GM12801 (cell line): ENCODE results near the gene PTPRD.

Source experiments
- TF ChIP-seq, protein P1 (sequence below): IDR thresholded peaks from one replicate; pipeline ENCODE4 v1.5.1; 2011; ENCODE audit warnings: control low read depth; ENCODE audit not compliant: insufficient read length; ENCODE audit errors: extremely low read depth

PTPRD gene

DNA sequence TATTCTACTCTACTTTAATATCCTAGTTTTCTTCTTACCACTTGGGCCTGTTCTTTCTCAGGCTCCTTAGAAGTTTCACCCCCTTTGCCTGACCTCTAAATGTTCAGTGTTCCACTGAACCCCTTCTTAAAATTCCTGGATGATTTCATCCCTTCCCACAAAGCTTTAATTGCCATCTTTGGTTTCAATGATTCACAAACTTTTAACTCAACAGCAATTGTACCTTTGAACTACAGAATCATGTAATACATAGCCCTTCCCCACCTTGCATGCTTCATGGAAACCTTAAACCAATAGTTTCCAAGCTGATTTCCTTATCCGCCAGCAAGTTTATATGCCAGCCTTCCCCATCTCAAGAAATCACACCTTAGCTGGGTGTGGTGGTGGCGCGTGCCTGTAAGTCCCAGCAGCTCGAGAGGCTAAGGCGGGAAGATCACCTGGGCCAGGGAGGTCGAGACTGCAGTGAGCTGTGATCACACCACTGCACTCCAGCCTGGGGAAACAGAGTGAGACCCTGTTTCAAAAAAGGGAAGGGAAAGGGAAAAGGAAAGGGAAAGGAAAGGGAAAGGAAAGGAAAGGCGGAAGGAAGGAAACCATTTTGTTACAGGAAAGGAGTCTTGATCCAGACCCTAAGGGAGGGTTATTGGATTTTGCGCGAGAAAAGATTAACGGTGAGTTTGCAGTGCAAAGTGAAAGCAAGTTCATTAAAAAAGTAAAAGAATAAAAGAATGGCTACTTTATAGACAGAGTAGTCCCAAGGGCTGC lies 1789.5 kb downstream of the PTPRD start:
- TF ChIP-seq, protein P1, sequence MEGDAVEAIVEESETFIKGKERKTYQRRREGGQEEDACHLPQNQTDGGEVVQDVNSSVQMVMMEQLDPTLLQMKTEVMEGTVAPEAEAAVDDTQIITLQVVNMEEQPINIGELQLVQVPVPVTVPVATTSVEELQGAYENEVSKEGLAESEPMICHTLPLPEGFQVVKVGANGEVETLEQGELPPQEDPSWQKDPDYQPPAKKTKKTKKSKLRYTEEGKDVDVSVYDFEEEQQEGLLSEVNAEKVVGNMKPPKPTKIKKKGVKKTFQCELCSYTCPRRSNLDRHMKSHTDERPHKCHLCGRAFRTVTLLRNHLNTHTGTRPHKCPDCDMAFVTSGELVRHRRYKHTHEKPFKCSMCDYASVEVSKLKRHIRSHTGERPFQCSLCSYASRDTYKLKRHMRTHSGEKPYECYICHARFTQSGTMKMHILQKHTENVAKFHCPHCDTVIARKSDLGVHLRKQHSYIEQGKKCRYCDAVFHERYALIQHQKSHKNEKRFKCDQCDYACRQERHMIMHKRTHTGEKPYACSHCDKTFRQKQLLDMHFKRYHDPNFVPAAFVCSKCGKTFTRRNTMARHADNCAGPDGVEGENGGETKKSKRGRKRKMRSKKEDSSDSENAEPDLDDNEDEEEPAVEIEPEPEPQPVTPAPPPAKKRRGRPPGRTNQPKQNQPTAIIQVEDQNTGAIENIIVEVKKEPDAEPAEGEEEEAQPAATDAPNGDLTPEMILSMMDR: no peak

- TF ChIP-seq, protein P1: no peak
These were observed 1790.2 kb downstream of the PTPRD start for GRCh38 chr9:8822667-8823025.

- TF ChIP-seq, protein P1: no peak
These were observed 1790.7 kb downstream of the PTPRD start for GRCh38 chr9:8821910-8822666.

GRCh38 chr9:8817335-8817734 lies 1795.5 kb downstream of the PTPRD start:
- TF ChIP-seq, protein P1: no peak

GRCh38 chr9:8816361-8816760 lies 1796.4 kb downstream of the PTPRD start:
- TF ChIP-seq, protein P1: no peak

- TF ChIP-seq, protein P1: no peak
These were observed 1796.9 kb downstream of the PTPRD start for GRCh38 chr9:8815931-8816330.

- TF ChIP-seq, protein P1: no peak
These were observed 1797.6 kb downstream of the PTPRD start for GRCh38 chr9:8815219-8815618.
